Measurements from ENCODE around the gene CNP.

DNA sequence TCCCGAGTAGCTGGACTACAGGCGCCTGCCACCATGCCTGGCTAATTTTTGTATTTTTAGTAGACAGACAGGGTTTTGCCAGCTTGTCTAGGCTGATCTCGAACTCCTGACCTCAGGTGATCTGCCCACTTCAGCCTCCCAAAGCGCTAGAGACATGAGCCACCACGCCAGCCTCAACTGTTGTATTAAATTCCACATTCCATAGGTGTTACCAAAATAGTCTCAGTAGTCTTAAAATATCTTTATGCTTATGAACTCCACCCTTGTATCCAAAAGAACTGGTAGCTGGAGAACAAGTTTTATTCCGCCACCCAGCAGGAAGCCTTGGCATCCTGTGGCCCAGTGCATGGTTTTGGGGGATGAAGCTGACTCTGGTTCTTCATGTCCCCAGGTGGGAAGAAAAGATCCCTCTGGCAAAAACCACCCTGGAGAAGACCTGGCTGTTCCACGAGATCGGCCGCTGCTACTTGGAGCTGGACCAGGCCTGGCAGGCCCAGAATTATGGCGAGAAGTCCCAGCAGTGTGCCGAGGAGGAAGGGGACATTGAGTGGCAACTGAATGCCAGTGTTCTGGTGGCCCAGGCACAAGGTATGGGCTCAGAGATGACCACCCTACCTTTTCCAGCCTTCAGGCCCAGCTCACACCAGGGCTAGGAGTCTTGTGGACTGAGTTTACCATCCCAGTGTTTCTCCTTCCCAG lies 17.7 kb upstream of the CNP start:
- TF ChIP-seq, protein P1, sequence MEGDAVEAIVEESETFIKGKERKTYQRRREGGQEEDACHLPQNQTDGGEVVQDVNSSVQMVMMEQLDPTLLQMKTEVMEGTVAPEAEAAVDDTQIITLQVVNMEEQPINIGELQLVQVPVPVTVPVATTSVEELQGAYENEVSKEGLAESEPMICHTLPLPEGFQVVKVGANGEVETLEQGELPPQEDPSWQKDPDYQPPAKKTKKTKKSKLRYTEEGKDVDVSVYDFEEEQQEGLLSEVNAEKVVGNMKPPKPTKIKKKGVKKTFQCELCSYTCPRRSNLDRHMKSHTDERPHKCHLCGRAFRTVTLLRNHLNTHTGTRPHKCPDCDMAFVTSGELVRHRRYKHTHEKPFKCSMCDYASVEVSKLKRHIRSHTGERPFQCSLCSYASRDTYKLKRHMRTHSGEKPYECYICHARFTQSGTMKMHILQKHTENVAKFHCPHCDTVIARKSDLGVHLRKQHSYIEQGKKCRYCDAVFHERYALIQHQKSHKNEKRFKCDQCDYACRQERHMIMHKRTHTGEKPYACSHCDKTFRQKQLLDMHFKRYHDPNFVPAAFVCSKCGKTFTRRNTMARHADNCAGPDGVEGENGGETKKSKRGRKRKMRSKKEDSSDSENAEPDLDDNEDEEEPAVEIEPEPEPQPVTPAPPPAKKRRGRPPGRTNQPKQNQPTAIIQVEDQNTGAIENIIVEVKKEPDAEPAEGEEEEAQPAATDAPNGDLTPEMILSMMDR (IDR thresholded peaks at IDR 0.05) = no peak
- no peak for TF ChIP-seq POLR2A (IDR thresholded peaks at IDR 0.05)
